Measurements from ENCODE around the gene CHTOP.
A peak's percentile ranks its signal among the peaks of the same experiment; 100 is the strongest.

The CHTOP gene

GRCh38 chr1:153592748-153593147 is 41.1 kb upstream of the CHTOP start:
- POLR2A ChIA-PET (ENCODE audit: low non-redundant PET), result no interaction called here
- no peak for DNase-seq (ENCODE audit: low spot score)
- CTCF ChIA-PET, result interaction anchor here (1.0 to 1.2 kb wide), 2 partner anchors 20 to 24 kb away, joined by 3 to 6 read pairs; no protein-coding TSS in a partner anchor
- TF ChIP-seq CTCF (conservative IDR thresholded peaks at IDR 0.05; ENCODE audit: low read depth), result no peak
- H3K27ac ChIP-seq, result no peak overlapping the region

GRCh38 chr1:153597206-153597605 is 36.7 kb upstream of the CHTOP start:
- DNase-seq (ENCODE audit: low spot score), result no peak
- H3K27ac ChIP-seq, result peak overlapping the region; percentile 44
- CTCF ChIA-PET, result interaction anchor here (0.6 to 1.4 kb wide), 2 partner anchors 25 to 102 kb away, joined by 3 to 6 read pairs; no protein-coding TSS in a partner anchor
- no peak for TF ChIP-seq CTCF (conservative IDR thresholded peaks at IDR 0.05; ENCODE audit: low read depth)
- POLR2A ChIA-PET (ENCODE audit: low non-redundant PET), result no interaction called here

GRCh38 chr1:153598309-153599172 is 35.3 kb upstream of the CHTOP start:
- ChIA-PET POLR2A (ENCODE audit: low non-redundant PET) (no interaction called here), CTCF (interaction anchor here (1.4 kb wide), 1 partner anchor 26 kb away, joined by 6 read pairs; no protein-coding TSS in a partner anchor)
- peak overlapping the region; percentile 55 for H3K27ac ChIP-seq
- TF ChIP-seq CTCF (conservative IDR thresholded peaks at IDR 0.05; ENCODE audit: low read depth), result no peak
- DNase-seq (ENCODE audit: low spot score), result no peak

GRCh38 chr1:153599847-153600246 is 34.0 kb upstream of the CHTOP start:
- POLR2A ChIA-PET (ENCODE audit: low non-redundant PET), result no interaction called here
- H3K27ac ChIP-seq, result peak overlapping the region; percentile 55

GRCh38 chr1:153602749-153603148 is 31.1 kb upstream of the CHTOP start:
- ChIA-PET POLR2A (ENCODE audit: low non-redundant PET) (interaction anchor here (0.5 to 0.8 kb wide), 2 partner anchors 26 to 30 kb away, joined by 3 to 4 read pairs; no protein-coding TSS in a partner anchor), CTCF (interaction anchor here (0.7 kb wide), 1 partner anchor 1122 kb away, joined by 4 read pairs; no protein-coding TSS in a partner anchor)
- no peak for DNase-seq (ENCODE audit: low spot score)
- TF ChIP-seq CTCF (conservative IDR thresholded peaks at IDR 0.05; ENCODE audit: low read depth), result no peak
- H3K27ac ChIP-seq, result peak overlapping the region; percentile 43

More at GRCh38 chr1:153599847-153600246, 34.0 kb upstream of the CHTOP start:
- CTCF ChIA-PET, result no interaction called here
- DNase-seq (ENCODE audit: low spot score), result no peak
- no peak for TF ChIP-seq CTCF (conservative IDR thresholded peaks at IDR 0.05; ENCODE audit: low read depth)

- POLR2A ChIA-PET (ENCODE audit: low non-redundant PET), result interaction anchor here (0.7 kb wide), 1 partner anchor 24 kb away, joined by 3 read pairs; no protein-coding TSS in a partner anchor
- H3K27ac ChIP-seq, result peak overlapping the region; percentile 99
- TF ChIP-seq CTCF (conservative IDR thresholded peaks at IDR 0.05; ENCODE audit: low read depth), result no peak
- no peak for DNase-seq (ENCODE audit: low spot score)
- CTCF ChIA-PET, result interaction anchor here (0.6 to 1.0 kb wide), 3 partner anchors 34 to 403 kb away, joined by 3 to 4 read pairs (median 3); no protein-coding TSS in a partner anchor
Observed at GRCh38 chr1:153606194-153606593, 27.7 kb upstream of the CHTOP start.

Measured in RWPE1 (cell line).